Naive B cell (primary cell): ENCODE data around the gene MYORG. TPM values are rescaled to one million over a fixed set of nuclear protein-coding genes. Genes with fewer than 3 reads are reported as not detected.
A peak's percentile ranks its signal among the peaks of the same experiment; 100 is the strongest.

Experiments
- ATAC-seq, 2 donors: fragments of 150-1000 bp; cut with Tn5 transposase; 2 replicates each; pipeline ENCODE4 v1.10.0; 2021; ENCODE audit warnings: low read depth in 2 of 2, mild to moderate bottlenecking in 2 of 2, moderate library complexity in 2 of 2
- DNase-seq: peaks from one replicate; pipeline ENCODE4 v3.0.0; 2022
- H3K27ac Mint-ChIP-seq, 6 donors: one replicate each; pipeline ENCODE4 v1.8.0; 2020 to 2022; ENCODE audit warnings: mild to moderate bottlenecking in 6 of 6, mixed read lengths in 6 of 6, moderate library complexity in 5 of 6, inconsistent platforms in 2 of 6
- H3K27me3 Mint-ChIP-seq, 3 donors: one replicate each; pipeline ENCODE4 v1.8.0; 2021 to 2022; ENCODE audit warnings: mixed read lengths in 3 of 3, mild to moderate bottlenecking in 1 of 3
- H3K36me3 Mint-ChIP-seq, 2 donors: one replicate each; pipeline ENCODE4 v1.8.0; 2020 to 2022; ENCODE audit warnings: mixed read lengths in 2 of 2, inconsistent platforms in 1 of 2, mild to moderate bottlenecking in 1 of 2
- H3K4me1 Mint-ChIP-seq, 3 donors: one replicate each; pipeline ENCODE4 v1.8.0; 2020 to 2022; ENCODE audit warnings: mixed read lengths in 3 of 3, inconsistent platforms in 1 of 3, mild to moderate bottlenecking in 1 of 3, moderate library complexity in 1 of 3
- H3K4me3 Mint-ChIP-seq, 8 donors: one replicate each; pipeline ENCODE4 v1.8.0; 2020 to 2022; ENCODE audit warnings: mild to moderate bottlenecking in 8 of 8, mixed read lengths in 8 of 8, moderate library complexity in 8 of 8, inconsistent platforms in 2 of 8
- H3K9me3 Mint-ChIP-seq, 7 donors: one replicate each; pipeline ENCODE4 v1.8.0; 2020 to 2022; ENCODE audit warnings: mixed read lengths in 7 of 7, mild to moderate bottlenecking in 5 of 7, inconsistent platforms in 2 of 7, moderate library complexity in 1 of 7
- polyA plus RNA-seq, 6 donors: library from polyadenylated mRNA; unstranded; fragments of 300-500 nt; fragmentation: Illumina TruSeq; gene quantifications; one replicate each; pipeline ENCODE4 v1.2.3, GENCODE V29; 2021; ENCODE audit warnings: low read depth in 6 of 6

The MYORG gene
- polyA plus RNA-seq, 6 donors from 2014 or later, result 0.08 to 0.25 TPM; not detected in 4

DNA sequence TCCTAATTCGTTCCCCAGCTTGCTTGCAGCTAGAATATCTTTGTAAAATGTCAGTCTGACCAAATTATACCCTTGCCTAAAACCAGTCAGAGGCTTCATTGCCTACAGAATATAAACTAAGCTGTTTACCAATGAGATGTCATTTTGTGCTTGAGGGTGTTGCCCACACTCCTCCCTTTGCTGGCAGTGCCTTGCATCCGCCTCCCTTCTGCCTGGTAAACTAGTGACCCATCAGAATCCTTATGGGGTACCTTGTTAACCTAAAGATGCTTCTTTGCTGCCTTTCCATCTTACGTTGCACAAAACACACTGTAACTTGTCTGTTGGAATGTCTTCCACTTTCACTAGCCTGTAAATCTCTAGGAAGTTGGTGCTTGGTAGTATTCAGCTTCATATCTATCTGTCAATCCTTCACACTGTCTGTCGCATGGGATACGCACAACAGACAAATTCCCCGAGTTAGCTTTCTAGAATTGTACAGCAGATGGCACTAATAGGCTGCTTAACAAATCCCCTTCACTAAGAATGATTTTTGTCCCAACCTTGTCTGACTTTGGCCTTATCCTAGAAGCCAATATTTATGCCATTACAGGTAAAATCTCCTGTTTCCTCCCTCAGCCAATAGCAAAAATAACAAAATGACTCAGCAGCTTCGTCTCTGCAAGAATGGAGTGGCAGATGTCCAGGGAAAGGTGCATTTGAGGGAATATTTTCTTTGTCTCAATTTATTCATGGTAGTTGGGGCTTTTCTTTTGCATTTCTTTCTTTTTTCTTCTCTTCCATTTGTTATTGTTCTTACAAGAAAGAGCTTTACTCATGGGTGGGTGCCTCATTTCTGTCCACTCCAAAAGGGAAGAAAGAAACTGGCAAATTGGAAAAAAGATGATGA is 44.4 kb downstream of the MYORG start:
- H3K9me3 Mint-ChIP-seq, result no peaks in the 10 kb centered on the region
- peaks cover 25 to 34% (median 25%) of the 10 kb centered on the region in 3 donors for H3K4me1 Mint-ChIP-seq
- ATAC-seq (no peak), DNase-seq (no peak)
- peak overlapping the region; percentile 26 to 82 (median 54) for H3K27ac Mint-ChIP-seq
- no peaks in the 10 kb centered on the region for H3K27me3 Mint-ChIP-seq
- no peaks in the 10 kb centered on the region for H3K36me3 Mint-ChIP-seq
- H3K4me3 Mint-ChIP-seq, result peak overlapping the region in 2 of 8 donors; percentile 26 to 87

- DNase-seq, result peak; percentile 21
- H3K4me3 Mint-ChIP-seq, result peak overlapping the region in 6 of 8 donors; percentile 29 to 87 (median 44)
Measured at GRCh38 chr9:34331196-34331595, 45.5 kb downstream of the MYORG start.

DNA sequence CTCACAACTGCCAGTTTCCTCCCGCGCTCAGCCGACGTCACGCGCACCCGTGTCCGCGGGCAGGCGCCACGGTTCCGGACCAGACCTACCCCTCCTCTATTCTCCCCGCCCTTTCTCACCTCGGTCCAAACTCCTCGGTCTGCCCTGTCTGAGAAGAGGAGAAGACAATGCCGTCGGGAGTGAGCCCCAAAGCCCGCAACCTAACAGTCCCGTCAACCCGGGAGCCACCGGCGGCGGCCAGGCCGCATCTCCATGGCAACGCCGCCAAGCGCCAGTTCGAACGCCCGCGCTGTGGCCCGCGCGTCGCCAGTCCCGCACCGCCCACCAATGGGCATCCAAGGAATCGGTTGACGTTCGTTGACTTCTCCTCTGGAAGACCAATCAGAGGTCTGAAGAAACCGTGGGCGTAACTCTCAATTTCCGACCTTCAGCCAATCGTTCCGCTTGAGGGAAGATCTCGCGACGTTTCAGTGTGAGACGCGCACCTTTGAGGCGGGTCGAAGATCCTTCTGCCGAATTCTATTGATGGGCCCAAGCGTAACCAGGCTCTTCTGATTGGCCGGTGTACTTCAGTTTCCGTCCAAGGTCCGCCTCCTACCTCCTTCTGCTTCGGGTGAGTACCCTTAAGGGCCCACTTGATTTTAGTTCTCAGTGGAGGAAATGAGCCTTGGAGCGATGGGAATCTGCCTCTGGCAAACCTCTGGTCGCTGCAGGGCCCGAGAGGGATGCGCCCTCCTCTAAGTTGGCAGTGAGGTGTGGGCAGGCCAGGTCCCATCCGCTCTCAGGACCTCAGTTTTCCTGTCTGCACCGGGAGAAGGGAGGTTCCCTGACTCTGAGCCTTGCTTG is 47.5 kb downstream of the MYORG start, which contains the start of the genes KIF24 and NUDT2:
KIF24 (minus strand) TSS at position 282 of the 846 bp plus-strand sequence. CDS start 17,922 bp downstream, outside the sequence.
NUDT2 (plus strand) TSS at position 583 of the 846 bp plus-strand sequence. CDS start 9,471 bp downstream, outside the sequence.
- Mint-ChIP-seq H3K9me3 (no peaks in the 10 kb centered on the region), H3K36me3 (no peaks in the 10 kb centered on the region), H3K4me3 (peak within 1 kb of the TSS; percentile 87 to 99 (median 93)), H3K27me3 (no peaks in the 10 kb centered on the region), H3K27ac (peak within 1 kb of the TSS; percentile 97 to 99 (median 98)), H3K4me1 (peaks cover 21 to 34% (median 25%) of the 10 kb centered on the region in 3 donors)
- DNase-seq, result peak; percentile 97
- peak; percentile 88 to 89 for ATAC-seq

More at GRCh38 chr9:34331196-34331595, 45.5 kb downstream of the MYORG start:
- H3K9me3 Mint-ChIP-seq, result no peaks in the 10 kb centered on the region
- no peaks in the 10 kb centered on the region for H3K27me3 Mint-ChIP-seq
- H3K27ac Mint-ChIP-seq, result peak overlapping the region in 2 of 6 donors; percentile 64 to 79
- no peak for ATAC-seq
- peaks cover 25 to 34% (median 25%) of the 10 kb centered on the region in 3 donors for H3K4me1 Mint-ChIP-seq
- no peaks in the 10 kb centered on the region for H3K36me3 Mint-ChIP-seq

DNA sequence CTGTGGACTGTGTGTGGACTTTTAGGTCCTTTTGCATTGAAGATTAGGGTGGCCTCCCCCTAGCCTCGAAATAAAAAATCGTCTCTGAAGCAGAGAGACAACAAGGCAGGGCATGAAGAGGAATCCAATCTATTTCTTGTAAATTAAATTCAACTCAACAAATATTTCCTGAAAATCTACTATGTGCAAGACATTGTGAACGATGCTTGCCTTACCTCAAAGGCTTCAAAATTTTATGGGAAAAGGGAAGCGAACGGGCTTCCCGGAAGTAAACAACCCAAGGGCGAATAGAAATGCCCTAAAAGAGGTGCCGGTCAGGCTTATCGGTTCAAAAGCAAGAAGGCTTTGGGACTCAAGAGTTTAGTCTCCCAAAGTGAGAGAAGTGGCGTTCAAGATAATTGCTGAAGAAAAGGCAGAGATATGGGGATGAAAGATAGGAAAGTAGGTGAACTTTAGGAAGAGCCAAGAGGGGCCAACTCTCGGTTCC is 48.2 kb downstream of the MYORG start:
- H3K4me3 Mint-ChIP-seq, result peak overlapping the region; percentile 87 to 99 (median 93)
- peak overlapping the region; percentile 97 to 99 (median 98) for H3K27ac Mint-ChIP-seq
- no peaks in the 10 kb centered on the region for H3K27me3 Mint-ChIP-seq
- no peaks in the 10 kb centered on the region for H3K9me3 Mint-ChIP-seq
- H3K36me3 Mint-ChIP-seq, result no peaks in the 10 kb centered on the region
- ATAC-seq (no peak), DNase-seq (no peak)
- H3K4me1 Mint-ChIP-seq, result peaks cover 21 to 34% (median 25%) of the 10 kb centered on the region in 3 donors

GRCh38 chr9:34326690-34327089 is 50.0 kb downstream of the MYORG start:
- H3K4me1 Mint-ChIP-seq, result peaks cover 12 to 30% (median 18%) of the 10 kb centered on the region in 3 donors
- ATAC-seq (no peak), DNase-seq (no peak)
- H3K36me3 Mint-ChIP-seq, result no peaks in the 10 kb centered on the region
- H3K27ac Mint-ChIP-seq, result no peak overlapping the region
- no peaks in the 10 kb centered on the region for H3K9me3 Mint-ChIP-seq
- H3K4me3 Mint-ChIP-seq, result peak overlapping the region in 1 of 8 donors; percentile 8
- no peaks in the 10 kb centered on the region for H3K27me3 Mint-ChIP-seq

DNA sequence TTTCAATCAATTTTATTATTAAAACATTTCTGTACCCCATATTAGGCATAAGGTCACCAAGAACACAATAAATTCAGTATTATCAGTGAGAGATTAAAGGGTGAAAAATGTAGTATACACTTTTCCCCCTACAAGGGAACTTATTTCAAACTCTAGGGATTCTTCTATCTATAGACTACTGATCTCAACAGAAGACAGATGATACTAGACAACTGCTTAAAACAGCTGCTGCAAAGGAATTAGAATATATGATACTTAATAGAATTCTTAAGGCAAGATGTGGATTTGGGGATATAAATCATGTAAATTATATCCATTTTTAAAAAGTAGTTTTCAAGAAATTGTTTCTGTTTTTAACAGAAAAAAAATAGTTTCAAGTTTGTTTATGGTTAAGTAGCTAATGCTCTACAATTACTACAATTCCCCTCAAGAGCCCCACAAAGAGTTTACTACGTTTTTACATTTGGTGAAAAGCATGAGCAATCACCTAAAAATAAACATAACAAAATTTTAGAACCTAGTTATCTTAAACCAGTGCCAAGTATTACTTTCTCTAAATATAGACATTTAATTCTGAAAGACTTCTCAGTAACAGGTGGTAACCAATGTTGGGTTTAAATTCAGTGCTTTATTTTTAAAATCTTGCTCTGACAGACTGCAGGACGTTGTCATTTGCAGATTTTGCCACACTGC is 53.7 kb downstream of the MYORG start:
- Mint-ChIP-seq H3K36me3 (no peaks in the 10 kb centered on the region), H3K4me3 (no peak overlapping the region), H3K27me3 (no peaks in the 10 kb centered on the region), H3K9me3 (no peaks in the 10 kb centered on the region), H3K27ac (no peak overlapping the region), H3K4me1 (peaks cover 0 to 4% (median under 1%) of the 10 kb centered on the region in 3 donors)
- DNase-seq (no peak), ATAC-seq (no peak)

DNA sequence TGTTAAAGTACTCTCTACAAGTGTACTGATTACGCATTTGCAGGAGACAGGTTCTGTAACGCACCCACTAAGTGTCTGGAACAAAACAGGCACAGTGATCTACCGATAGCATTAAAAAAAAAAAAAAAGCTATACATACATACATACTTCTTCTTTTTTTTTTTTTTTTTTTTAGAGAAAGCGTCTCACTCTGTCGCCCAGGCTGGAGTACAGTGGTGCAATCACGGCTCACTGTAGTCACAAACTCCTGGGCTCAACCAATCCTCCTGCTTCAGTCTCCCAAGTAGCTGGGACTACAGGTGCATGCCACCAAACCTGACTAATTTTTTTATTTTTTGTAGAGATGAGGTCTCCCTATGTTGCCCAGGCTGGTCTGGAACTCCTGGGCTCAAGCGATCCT is 55.2 kb downstream of the MYORG start:
- Mint-ChIP-seq H3K27me3 (no peaks in the 10 kb centered on the region), H3K4me3 (no peak overlapping the region), H3K27ac (no peak overlapping the region), H3K4me1 (peaks cover 0 to 4% (median 0%) of the 10 kb centered on the region in 3 donors), H3K9me3 (no peaks in the 10 kb centered on the region), H3K36me3 (no peaks in the 10 kb centered on the region)
- no peak for DNase-seq
- ATAC-seq, result peak in 1 of 2 donors; percentile 47

- Mint-ChIP-seq H3K36me3 (no peaks in the 10 kb centered on the region), H3K9me3 (peaks cover 0 to 2% (median 0%) of the 10 kb centered on the region in 7 donors), H3K4me1 (peaks cover 0 to 4% (median 0%) of the 10 kb centered on the region in 3 donors), H3K4me3 (no peak overlapping the region), H3K27ac (no peak overlapping the region), H3K27me3 (no peaks in the 10 kb centered on the region)
- no peak for ATAC-seq
- DNase-seq, result no peak
Measured at GRCh38 chr9:34318163-34318790, 58.4 kb downstream of the MYORG start.

DNA sequence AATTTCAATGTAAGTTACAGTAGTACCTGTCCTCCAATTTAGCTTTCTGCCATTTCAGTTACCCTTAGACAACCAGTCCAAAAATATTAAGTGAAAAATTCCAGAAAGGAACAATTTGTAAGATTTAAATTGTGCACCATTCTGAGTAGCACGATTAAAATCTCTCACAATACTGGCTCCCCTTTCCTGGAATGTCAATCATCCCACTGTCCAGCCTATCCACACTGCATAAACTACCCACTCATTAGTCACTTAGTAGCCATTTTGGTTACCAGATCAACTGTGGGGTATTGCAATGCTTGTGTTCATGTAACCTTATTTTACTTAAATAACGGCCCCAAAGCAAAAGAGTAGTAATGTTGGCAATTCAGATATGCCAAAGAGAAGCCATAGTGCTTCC is 59.3 kb downstream of the MYORG start:
- peaks cover 0 to 2% (median 0%) of the 10 kb centered on the region in 7 donors for H3K9me3 Mint-ChIP-seq
- no peaks in the 10 kb centered on the region for H3K27me3 Mint-ChIP-seq

More for the DNA sequence above, 59.3 kb downstream of the MYORG start:
- ATAC-seq (no peak), DNase-seq (no peak)
- Mint-ChIP-seq H3K27ac (no peak overlapping the region), H3K4me1 (peaks cover 0 to 4% (median 0%) of the 10 kb centered on the region in 3 donors), H3K4me3 (no peak overlapping the region), H3K36me3 (no peaks in the 10 kb centered on the region)

Other genes starting within 250 kb of the MYORG start
- 10 to 100 TPM; 18.1 to 35.3 (median 28.0) TPM for gene UBAP1, start 197.9 kb downstream of the MYORG start, polyA plus RNA-seq
- under 1 TPM in 5 of 6 donors, not detected in 1; 0.07 to 0.21 (median 0.12) TPM for gene KIF24, start 47.6 kb downstream of the MYORG start, polyA plus RNA-seq
- gene NUDT2, start 47.3 kb downstream of the MYORG start, polyA plus RNA-seq, result 10 to 100 TPM in 5 of 6 donors, 1 to 10 TPM in 1; 8.6 to 37.0 (median 20.0) TPM
- 1 to 10 TPM in 3 of 6 donors, under 1 TPM in 3; 0.80 to 1.5 (median 1.1) TPM for gene FAM219A, start 81.7 kb upstream of the MYORG start, polyA plus RNA-seq
- gene DNAI1, start 81.9 kb upstream of the MYORG start, polyA plus RNA-seq, result not detected
- gene ENHO, start 146.1 kb upstream of the MYORG start, polyA plus RNA-seq, result not detected
- gene CNTFR, start 212.8 kb upstream of the MYORG start, polyA plus RNA-seq, result not detected
- gene RPP25L, start 235.2 kb upstream of the MYORG start, polyA plus RNA-seq, result 10 to 100 TPM; 25.1 to 50.6 (median 43.7) TPM
- 100 to 1,000 TPM in 3 of 6 donors, 10 to 100 TPM in 3; 83.5 to 118 (median 103) TPM for gene DCTN3, start 243.6 kb upstream of the MYORG start, polyA plus RNA-seq